Uterus (tissue), 4 donors: ENCODE measurements around the gene MAP4K4. TPM values are rescaled to one million over a fixed set of nuclear protein-coding genes. Genes with fewer than 3 reads are reported as not detected.

Source experiments
- DNase-seq, 2 donors: peaks; one replicate each; pipeline ENCODE4 v3.0.0-alpha.2; 2019 to 2020
- H3K27ac ChIP-seq, 2 donors: fragments of 200-600 bp; sonication (generic); 1 replicate in 1 of 2; 2 replicates in 1 of 2; pipeline ENCODE4 v1.5.1; 2016 to 2018
- H3K27me3 ChIP-seq, 2 donors: fragments of 200-600 bp; sonication (generic); one replicate each; pipeline ENCODE4 v1.5.1; 2018 to 2019; ENCODE audit warnings: control low read depth in 1 of 2
- H3K36me3 ChIP-seq, 2 donors: fragments of 200-600 bp; sonication (generic); one replicate each; pipeline ENCODE4 v1.5.1; 2019; ENCODE audit warnings: control low read depth in 1 of 2
- H3K4me1 ChIP-seq, 2 donors: fragments of 200-600 bp; sonication (generic); one replicate each; pipeline ENCODE4 v1.5.1; 2018 to 2019; ENCODE audit warnings: control low read depth in 1 of 2
- H3K4me3 ChIP-seq, 2 donors: fragments of 200-600 bp; sonication (generic); 1 replicate in 1 of 2; 2 replicates in 1 of 2; pipeline ENCODE4 v1.5.1; 2018 to 2019; ENCODE audit warnings: mild to moderate bottlenecking in 1 of 2
- H3K9me3 ChIP-seq, 2 donors: fragments of 200-600 bp; sonication (generic); one replicate each; pipeline ENCODE4 v1.5.1; 2019; ENCODE audit warnings: control low read depth in 1 of 2
- CTCF ChIP-seq, 4 experiments: fragments of 200-600 bp in 2 of 4; fragments of 450-650 bp in 2 of 4; sonication (generic) in 2 of 4; IDR thresholded peaks; one replicate each; pipeline ENCODE4 v1.5.1; 2016 to 2019; ENCODE audit warnings: antibody characterized with exemption in 4 of 4, mild to moderate bottlenecking in 2 of 4, moderate library complexity in 1 of 4
- POLR2A ChIP-seq, 2 donors: fragments of 450-650 bp; IDR thresholded peaks; one replicate each; pipeline ENCODE4 v1.6.1; 2016; ENCODE audit warnings: antibody characterized with exemption in 2 of 2, mild to moderate bottlenecking in 1 of 2, moderate library complexity in 1 of 2
- intact Hi-C: fragments of 100-400 bp; cut with DNase I; formaldehyde crosslinking; loops from one replicate; pipeline ENCODE4 v1.15.1; 2023; ENCODE audit warnings: low total_unique reads
- total RNA-seq, 4 donors: library from RNA; depleted of rRNA in 3 of 4; stranded (reverse); fragments of >200 nt in 3 of 4; gene quantifications; one replicate each; pipeline versions ENCODE4 v1.1.0 to v1.2.4, GENCODE V29; 2014 to 2023
- donor health status: DM: yes; HTN: yes; CAD: no.

The MAP4K4 gene
- total RNA-seq, 4 donors from 2014 or later: 17.9 to 87.2 (median 55.4) TPM

GRCh38 chr2:101677658-101678057 lies 19.8 kb upstream of the MAP4K4 start:
- H3K4me3 ChIP-seq: no peak overlapping the region
- no peak overlapping the region for H3K27ac ChIP-seq
- intact Hi-C loops: no loop called here
- DNase-seq: no peak
- H3K36me3 ChIP-seq: no peaks in the 10 kb centered on the region
- H3K4me1 ChIP-seq: no peaks in the 10 kb centered on the region
- H3K27me3 ChIP-seq: no peaks in the 10 kb centered on the region
- no peaks in the 10 kb centered on the region for H3K9me3 ChIP-seq
- no peak for TF ChIP-seq POLR2A (IDR thresholded peaks at IDR 0.05)
- no peak for TF ChIP-seq CTCF (IDR thresholded peaks at IDR 0.05)

GRCh38 chr2:101678379-101678778 lies 19.1 kb upstream of the MAP4K4 start:
- H3K27ac ChIP-seq: no peak overlapping the region
- intact Hi-C loops: no loop called here

GRCh38 chr2:101679037-101679726 lies 18.3 kb upstream of the MAP4K4 start:
- intact Hi-C loops: no loop called here
- no peak for DNase-seq
- Histone ChIP-seq H3K9me3 (no peaks in the 10 kb centered on the region), H3K27ac (no peak overlapping the region), H3K36me3 (no peaks in the 10 kb centered on the region), H3K4me1 (no peaks in the 10 kb centered on the region), H3K27me3 (no peaks in the 10 kb centered on the region), H3K4me3 (no peak overlapping the region)
- no peak for TF ChIP-seq POLR2A (IDR thresholded peaks at IDR 0.05)
- TF ChIP-seq CTCF (IDR thresholded peaks at IDR 0.05): no peak

More at GRCh38 chr2:101678379-101678778, 19.1 kb upstream of the MAP4K4 start:
- H3K4me3 ChIP-seq: no peak overlapping the region
- no peaks in the 10 kb centered on the region for H3K27me3 ChIP-seq
- no peaks in the 10 kb centered on the region for H3K36me3 ChIP-seq
- no peak for TF ChIP-seq CTCF (IDR thresholded peaks at IDR 0.05)
- TF ChIP-seq POLR2A (IDR thresholded peaks at IDR 0.05): no peak
- H3K9me3 ChIP-seq: no peaks in the 10 kb centered on the region
- DNase-seq: no peak
- H3K4me1 ChIP-seq: no peaks in the 10 kb centered on the region

GRCh38 chr2:101679801-101680487 lies 17.6 kb upstream of the MAP4K4 start:
- no peak for DNase-seq
- TF ChIP-seq POLR2A (IDR thresholded peaks at IDR 0.05) (no peak), CTCF (IDR thresholded peaks at IDR 0.05) (no peak)
- Histone ChIP-seq H3K27ac (no peak overlapping the region), H3K4me1 (no peaks in the 10 kb centered on the region), H3K27me3 (no peaks in the 10 kb centered on the region), H3K36me3 (no peaks in the 10 kb centered on the region), H3K4me3 (no peak overlapping the region), H3K9me3 (no peaks in the 10 kb centered on the region)
- intact Hi-C loops: no loop called here

GRCh38 chr2:101682311-101682710 lies 15.2 kb upstream of the MAP4K4 start:
- H3K9me3 ChIP-seq: no peaks in the 10 kb centered on the region
- H3K4me3 ChIP-seq: no peak overlapping the region
- no peak overlapping the region for H3K27ac ChIP-seq
- H3K27me3 ChIP-seq: no peaks in the 10 kb centered on the region
- no peaks in the 10 kb centered on the region for H3K36me3 ChIP-seq
- H3K4me1 ChIP-seq: no peaks in the 10 kb centered on the region
- intact Hi-C loops: no loop called here
- no peak for TF ChIP-seq CTCF (IDR thresholded peaks at IDR 0.05)
- no peak for TF ChIP-seq POLR2A (IDR thresholded peaks at IDR 0.05)
- DNase-seq: no peak
